ENCODE data around the gene AOC1.
A peak's percentile ranks its signal among the peaks of the same experiment; 100 is the strongest.

The AOC1 gene

GRCh38 chr7:150876817-150877526, 24.7 kb downstream of the AOC1 start:
- TF ChIP-seq CTCF (IDR thresholded peaks at IDR 0.05; ENCODE audit: borderline replicate concordance, insufficient read depth, low read depth, low read length), result peak; percentile 68

GRCh38 chr7:150877536-150877935, 25.2 kb downstream of the AOC1 start:
- TF ChIP-seq CTCF (IDR thresholded peaks at IDR 0.05; ENCODE audit: borderline replicate concordance, insufficient read depth, low read depth, low read length), result no peak
- H3K4me3 ChIP-seq (ENCODE audit: low read depth, low read length), result no peak overlapping the region

More at GRCh38 chr7:150876817-150877526, 24.7 kb downstream of the AOC1 start:
- no peak overlapping the region for H3K4me3 ChIP-seq (ENCODE audit: low read depth, low read length)

GRCh38 chr7:150879345-150879744, 27.0 kb downstream of the AOC1 start:
- no peak for TF ChIP-seq CTCF (IDR thresholded peaks at IDR 0.05; ENCODE audit: borderline replicate concordance, insufficient read depth, low read depth, low read length)

GRCh38 chr7:150881189-150881588, 28.9 kb downstream of the AOC1 start:
- H3K4me3 ChIP-seq (ENCODE audit: low read depth, low read length), result no peak overlapping the region
- TF ChIP-seq CTCF (IDR thresholded peaks at IDR 0.05; ENCODE audit: borderline replicate concordance, insufficient read depth, low read depth, low read length), result no peak

More at GRCh38 chr7:150879345-150879744, 27.0 kb downstream of the AOC1 start:
- no peak overlapping the region for H3K4me3 ChIP-seq (ENCODE audit: low read depth, low read length)

GRCh38 chr7:150890853-150891584, 38.7 kb downstream of the AOC1 start:
- H3K4me3 ChIP-seq (ENCODE audit: low read depth, low read length), result no peak overlapping the region
- TF ChIP-seq CTCF (IDR thresholded peaks at IDR 0.05; ENCODE audit: borderline replicate concordance, insufficient read depth, low read depth, low read length), result no peak

GRCh38 chr7:150891740-150892139, 39.4 kb downstream of the AOC1 start:
- TF ChIP-seq CTCF (IDR thresholded peaks at IDR 0.05; ENCODE audit: borderline replicate concordance, insufficient read depth, low read depth, low read length), result no peak
- no peak overlapping the region for H3K4me3 ChIP-seq (ENCODE audit: low read depth, low read length)

- no peak overlapping the region for H3K4me3 ChIP-seq (ENCODE audit: low read depth, low read length)
- TF ChIP-seq CTCF (IDR thresholded peaks at IDR 0.05; ENCODE audit: borderline replicate concordance, insufficient read depth, low read depth, low read length), result no peak
These were observed 43.5 kb downstream of the AOC1 start for GRCh38 chr7:150895809-150896208.
